COLO829 (cell line): ENCODE results near the gene STXBP1.

Source experiments
- DNase-seq: peaks from one replicate; pipeline ENCODE4 v3.0.0; 2012; ENCODE audit warnings: low spot score

Gene STXBP1

DNA sequence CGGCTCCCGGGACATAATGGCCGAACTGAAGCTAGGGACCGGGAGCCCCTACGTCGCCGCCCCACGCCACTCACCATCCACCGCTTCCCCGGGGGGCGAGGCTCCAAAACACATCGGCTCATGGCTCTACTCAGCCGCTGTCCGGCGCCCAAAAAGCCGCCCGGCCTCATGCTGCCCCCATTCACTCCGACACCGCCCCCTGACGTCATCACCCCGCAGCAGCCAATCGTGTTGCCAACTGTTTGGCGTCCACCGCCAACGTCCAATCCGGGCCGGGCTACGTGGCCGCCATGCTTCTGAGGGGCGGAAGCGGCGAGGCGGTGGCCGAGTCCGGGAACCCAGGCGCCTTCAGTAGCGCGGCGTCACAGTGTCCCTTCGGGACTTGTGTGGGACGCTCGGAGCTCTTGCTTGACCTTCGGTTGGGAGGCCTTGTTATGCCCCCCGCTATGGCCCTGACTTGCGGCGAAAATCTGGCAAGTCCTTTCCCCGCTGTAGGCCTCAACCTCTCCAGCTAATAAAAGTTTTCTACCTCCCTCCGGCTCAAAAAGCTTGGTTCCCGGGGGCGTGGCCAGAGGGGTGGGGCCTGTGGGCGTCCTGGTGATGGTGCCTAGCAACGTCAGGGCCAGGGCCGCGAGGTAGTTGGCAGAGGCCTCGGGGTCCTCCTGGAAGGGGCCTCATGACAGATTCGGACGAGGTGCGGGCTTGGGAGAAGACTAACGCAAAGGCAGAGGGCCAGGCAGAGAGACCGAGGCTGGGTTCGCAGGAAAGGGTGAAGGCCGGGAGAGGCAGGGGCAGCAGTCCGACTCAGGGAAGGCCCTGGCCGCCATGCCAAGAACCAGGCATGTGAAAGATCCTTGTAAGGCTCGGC lies 103.6 kb downstream of the STXBP1 start, which contains the start of the genes PTRH1 and TTC16:
Gene PTRH1 (minus strand): TSS at position 194 of the 868 bp plus-strand sequence. CDS start 24 bp downstream, at position 170.
Gene TTC16 (plus strand): TSS at position 610 of the 868 bp plus-strand sequence. CDS start 67 bp downstream, at position 677.
- DNase-seq = peak; percentile 99

DNA sequence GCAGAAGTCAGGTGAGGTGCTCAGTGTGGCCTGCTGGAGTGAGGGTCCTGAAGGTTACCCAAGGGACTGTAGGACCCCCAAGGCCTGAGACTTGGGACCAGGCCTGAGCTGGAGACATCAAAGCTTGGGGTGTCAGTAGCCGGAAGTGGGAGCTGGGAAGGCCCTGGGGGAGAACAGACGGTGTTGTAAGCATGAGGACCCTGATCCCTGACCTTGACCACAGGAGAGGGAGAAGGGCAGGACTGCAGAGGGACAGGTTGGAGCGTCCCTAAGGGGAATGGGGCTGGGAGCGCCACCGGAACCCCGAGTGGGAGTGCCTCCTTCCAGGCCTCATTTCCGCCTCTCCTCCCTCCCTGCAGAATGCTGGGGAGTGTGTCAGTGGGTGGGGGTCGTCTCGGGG lies 104.3 kb downstream of the STXBP1 start:
- no peak for DNase-seq

DNA sequence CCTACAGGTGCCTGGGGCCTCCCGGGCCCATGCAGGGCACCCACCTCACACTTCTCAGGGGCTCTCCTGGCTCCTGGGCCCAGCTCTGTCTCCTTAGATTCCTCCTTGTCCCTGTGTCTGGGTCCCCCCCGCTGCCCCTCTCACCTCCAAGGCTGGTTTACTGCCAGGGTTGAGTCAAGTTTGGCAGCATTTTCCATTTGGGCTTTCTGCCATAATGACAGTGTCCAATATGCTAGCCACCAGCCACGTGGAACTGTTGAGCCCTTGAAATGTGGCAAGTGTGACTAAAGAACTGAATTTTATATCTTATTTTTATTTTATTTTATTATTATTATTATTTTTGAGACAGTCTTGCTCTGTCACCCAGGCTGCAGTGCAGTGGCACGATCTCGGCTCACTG lies 105.7 kb downstream of the STXBP1 start:
- DNase-seq = no peak

DNA sequence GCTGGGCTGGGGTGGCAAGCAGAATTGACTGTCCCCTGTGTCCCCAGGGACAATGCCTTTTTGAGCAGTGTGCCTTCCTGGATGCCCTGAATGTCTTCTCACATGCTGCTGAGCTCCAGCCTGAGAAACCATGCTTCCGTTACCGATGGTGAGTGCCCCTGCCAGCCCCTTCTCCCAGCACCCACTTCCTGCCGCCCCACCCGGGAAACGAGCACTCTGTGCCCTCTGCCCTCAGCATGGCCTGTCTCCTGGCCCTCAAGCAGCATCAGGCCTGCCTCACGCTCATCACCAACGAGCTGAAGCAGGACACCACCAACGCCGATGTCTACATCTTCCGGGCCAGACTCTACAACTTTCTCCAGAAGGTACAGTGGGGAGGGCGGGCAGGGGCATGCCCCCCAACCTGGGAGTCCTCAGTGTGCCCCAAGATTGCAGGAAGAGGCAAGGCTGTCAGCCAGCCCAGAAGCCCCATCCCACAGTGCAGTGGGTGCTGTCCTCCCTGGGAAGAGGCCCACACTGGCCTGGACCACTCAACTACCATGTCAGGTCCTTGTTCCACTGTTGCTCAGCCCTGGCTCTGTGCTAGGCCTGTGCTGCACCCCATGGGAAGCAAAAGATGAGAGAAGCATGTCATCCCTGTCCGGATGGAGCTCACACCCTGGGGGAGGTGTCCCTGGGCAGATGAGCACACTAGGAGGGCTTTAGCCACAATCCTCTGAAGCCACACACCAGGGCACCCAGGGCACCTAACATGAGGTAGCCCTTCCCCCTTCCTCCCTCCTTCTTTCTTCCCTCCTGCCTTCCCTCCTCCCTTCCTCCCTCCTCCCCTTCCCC lies 108.2 kb downstream of the STXBP1 start:
- no peak for DNase-seq

GRCh38 chr9:127720865-127721227 lies 108.8 kb downstream of the STXBP1 start:
- DNase-seq = no peak

DNA sequence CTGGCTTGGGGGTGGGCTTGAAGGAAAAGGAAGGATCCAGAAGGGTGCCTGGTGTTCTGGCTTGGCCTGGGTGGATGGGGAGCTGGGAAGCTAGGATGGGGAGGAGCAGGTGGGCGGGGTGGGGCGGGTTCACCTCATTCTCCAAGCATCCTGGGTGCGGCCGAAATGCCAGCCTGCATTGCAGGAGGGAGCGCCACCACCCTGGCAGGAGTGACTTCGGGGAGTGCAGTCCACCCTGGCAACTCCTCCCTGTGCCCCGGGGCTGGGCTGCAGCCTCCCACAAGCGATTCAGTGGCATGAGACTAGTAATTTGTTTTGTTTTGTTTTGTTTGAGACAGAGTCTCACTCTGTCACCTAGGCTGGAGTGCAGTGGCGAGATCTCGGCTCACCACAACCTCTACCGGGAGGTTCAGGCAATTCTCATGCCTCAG lies 109.3 kb downstream of the STXBP1 start:
- DNase-seq = no peak

- DNase-seq = no peak
Observed at GRCh38 chr9:127722055-127722745, 110.1 kb downstream of the STXBP1 start.

DNA sequence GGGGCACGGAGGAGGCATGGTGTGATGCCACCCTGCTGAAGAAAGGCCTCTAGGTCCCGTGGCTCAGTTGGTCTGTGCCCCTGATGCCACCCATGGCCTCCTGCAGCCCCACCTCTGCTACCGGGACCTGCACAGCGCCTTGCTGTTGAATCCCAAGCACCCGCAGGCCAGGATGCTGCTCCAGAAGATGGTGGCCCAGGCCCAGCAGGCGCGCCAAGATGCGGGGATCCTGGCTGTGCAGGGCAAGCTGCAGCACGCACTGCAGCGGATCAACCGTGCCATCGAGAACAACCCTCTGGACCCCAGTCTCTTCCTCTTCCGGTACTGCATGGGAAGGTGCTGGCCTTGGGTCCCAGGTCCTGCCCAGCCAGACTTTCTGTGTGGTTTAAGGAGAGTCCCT lies 110.9 kb downstream of the STXBP1 start:
- no peak for DNase-seq

- no peak for DNase-seq
Observed at GRCh38 chr9:127723444-127723843, 111.4 kb downstream of the STXBP1 start.

GRCh38 chr9:127724012-127724411 lies 111.9 kb downstream of the STXBP1 start:
- no peak for DNase-seq

- DNase-seq = no peak
Observed at GRCh38 chr9:127726871-127727270, 114.8 kb downstream of the STXBP1 start.

DNA sequence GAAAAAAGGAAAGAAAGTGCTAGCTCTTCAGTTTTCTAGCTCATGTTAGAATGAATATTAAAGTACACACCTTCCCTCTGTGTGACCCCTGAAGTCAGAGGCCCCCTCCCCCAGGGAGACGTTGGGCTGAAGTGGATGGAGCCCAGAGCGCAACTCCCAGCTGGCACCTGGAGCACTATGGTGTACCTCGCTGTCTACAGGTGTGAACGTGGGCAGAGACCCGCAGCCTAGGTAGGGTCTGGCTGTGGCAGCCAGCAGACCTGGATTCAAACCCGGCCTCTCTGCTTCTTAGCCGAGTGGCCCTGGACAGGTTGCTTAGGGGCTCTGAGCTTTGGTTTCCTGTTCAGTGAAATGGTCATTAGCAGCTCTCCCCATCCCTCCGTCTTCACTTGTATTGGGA lies 116.7 kb downstream of the STXBP1 start:
- no peak for DNase-seq

- DNase-seq = no peak
Observed at GRCh38 chr9:127729522-127730256, 117.6 kb downstream of the STXBP1 start.

- no peak for DNase-seq
Observed at GRCh38 chr9:127730262-127730661, 118.2 kb downstream of the STXBP1 start.

- DNase-seq = no peak
Observed at GRCh38 chr9:127730799-127731410, 118.8 kb downstream of the STXBP1 start.

GRCh38 chr9:127731938-127732337 lies 119.9 kb downstream of the STXBP1 start:
- DNase-seq = no peak

DNA sequence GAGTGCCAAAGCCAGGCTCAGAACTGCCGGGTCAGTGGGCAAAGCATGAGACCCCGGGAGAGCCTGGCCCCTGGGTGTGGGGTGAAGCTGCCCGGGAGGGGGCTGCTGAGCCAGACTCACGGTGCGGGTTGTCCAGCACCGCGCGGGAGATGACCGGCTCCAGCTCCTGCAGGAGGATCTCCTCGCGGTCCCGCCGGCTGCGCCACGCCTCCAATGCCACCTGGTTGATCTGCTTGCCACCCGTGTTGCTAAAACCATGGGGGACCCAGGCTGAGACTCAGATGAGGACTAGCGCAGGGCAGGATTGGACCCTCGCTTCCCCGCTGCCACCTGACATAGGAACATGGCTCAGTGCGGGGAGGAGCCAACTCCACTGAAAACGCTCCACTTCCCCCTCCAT lies 120.4 kb downstream of the STXBP1 start:
- no peak for DNase-seq

- no peak for DNase-seq
Observed at GRCh38 chr9:127733614-127734013, 121.5 kb downstream of the STXBP1 start.

DNA sequence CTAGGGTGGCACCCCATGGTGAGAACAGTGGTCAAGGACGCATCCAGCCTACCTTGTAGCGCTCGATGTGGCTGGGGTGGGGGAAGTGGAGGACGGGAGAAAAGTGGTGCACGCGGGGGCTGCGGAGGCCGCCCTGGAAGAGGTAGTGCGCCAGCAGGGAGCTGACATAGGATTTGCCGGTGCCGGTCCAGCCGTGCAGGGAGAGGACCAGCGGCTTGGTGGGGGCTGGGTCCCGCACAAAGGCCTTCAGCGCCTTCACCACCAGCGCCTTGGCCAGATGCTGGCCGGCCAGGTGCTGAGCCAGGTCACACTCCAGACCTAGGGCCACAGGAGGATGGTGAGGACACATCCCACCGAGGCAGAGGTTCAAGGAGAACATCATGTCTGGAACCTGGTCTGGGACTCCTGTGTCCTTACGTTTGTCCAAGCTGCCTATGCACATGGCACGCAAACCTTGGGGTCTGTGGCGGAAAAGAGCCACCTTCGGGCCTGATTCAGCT lies 122.2 kb downstream of the STXBP1 start:
- no peak for DNase-seq

DNA sequence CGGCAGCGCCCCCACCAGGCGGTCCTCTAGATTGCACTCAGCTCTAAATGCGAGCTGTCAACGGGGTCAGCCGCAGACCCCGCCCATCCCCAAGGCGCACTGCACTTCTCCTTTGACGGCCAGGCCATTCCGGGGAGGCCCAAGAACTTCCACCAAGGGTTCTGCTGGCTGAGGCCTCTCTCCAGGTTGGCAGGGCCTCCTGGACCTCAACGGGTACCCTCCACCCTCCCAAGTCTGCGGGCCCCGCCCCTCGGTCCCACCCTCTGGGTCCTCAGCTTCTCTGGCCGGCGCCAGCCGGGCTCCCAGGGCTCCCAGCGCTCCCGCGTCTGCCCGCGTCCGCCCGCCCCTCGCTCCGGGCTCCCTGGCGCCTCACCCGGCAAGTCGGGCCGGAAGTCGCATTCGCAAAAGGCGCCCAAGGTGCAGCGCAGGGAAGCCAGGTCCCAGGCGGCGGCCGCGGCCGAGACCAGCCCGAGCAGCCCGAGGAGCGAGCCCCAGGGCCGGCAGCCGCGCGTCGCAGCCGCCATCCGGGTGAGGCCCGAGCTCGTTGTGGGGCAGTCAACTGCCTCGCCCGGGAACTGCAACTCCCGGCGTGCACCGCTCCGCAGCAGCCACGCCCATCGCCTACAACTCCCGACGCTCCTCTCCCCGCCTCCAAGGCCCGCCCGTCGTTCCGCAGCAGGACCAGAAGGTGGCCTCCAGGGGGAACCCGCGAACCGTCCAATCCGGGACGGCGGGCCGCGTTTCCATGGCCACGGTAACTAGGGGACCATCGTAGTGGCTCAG lies 122.9 kb downstream of the STXBP1 start, which contains the start of gene TOR2A:
Gene TOR2A (minus strand): TSS at position 548 of the 783 bp plus-strand sequence. CDS start 24 bp downstream, at position 524.
- DNase-seq = peak; percentile 99
